GM19043 (cell line): Measurements from ENCODE around the gene RNF157.
"Not testable (repeated sequence)": the region's sequence is repeated elsewhere in the genome, so short reads cannot be mapped to it uniquely, and the experiment has no call there.

ENCODE experiments used
- ATAC-seq: cut with Tn5 transposase; IDR thresholded peaks from one replicate; pipeline ENCODE4 v1.9.1; 2021; ENCODE audit warnings: low read depth; ENCODE audit not compliant: unreplicated experiment

RNF157 gene

DNA sequence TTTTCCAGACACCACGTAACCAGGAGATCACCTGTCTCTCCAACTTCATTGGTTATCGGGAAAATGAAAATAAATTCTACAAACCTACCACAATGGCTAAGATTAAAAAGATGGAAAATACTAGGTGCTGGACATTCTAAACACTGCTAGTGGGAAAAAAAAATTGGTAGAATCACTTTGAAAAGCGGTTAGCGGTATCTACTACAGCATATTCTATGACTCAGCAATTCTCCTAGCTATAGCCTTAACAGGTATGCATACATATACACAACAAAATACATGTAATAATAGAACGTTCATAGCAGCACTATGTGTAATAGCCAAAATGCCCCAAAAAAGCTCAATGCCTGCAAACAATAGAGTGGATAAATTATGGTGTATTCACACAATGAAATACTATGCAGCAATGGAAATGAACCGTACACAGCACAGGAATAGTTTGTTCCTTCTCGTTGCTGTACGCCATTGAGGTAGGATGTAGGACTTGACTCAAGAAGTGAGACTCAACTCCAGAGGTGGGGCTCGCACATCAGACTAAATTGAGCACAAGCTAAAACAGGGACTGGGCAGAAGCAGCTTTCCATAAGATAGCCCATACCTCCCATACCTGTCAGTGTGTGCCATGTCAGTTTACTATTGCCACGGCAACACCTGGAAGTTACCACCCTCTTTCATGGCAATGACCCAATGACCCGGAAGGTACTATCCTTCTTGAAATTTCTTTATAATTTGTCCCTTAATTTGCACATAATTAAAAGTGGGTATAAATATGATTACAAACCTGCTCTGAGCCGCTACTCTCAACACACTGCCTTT is 44.8 kb downstream of the RNF157 start:
- no peak for ATAC-seq

DNA sequence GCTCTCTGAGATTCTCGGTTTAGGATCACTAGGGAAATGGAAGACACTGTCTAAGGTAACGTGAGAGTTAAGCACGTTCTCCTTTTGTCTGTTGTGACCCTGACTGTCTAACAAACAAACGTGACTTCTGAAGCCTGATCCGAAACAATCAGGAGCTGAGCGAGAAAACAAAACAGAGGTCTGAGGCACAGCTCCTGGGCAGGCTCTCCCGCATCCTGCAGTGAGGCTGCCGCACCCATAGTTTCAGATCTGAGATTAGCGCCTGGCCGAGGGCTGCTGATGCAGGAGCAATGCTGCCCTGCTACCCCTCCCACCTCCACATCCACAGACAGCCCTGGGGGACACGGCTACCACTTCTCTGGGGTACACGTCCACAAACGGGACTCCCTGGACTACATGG is 46.7 kb downstream of the RNF157 start:
- ATAC-seq = no peak

GRCh38 chr17:76191896-76192295 is 48.4 kb downstream of the RNF157 start:
- peak; percentile 67 for ATAC-seq

GRCh38 chr17:76189741-76190140 is 50.6 kb downstream of the RNF157 start:
- no peak for ATAC-seq

GRCh38 chr17:76189247-76189646 is 51.0 kb downstream of the RNF157 start:
- no peak for ATAC-seq

GRCh38 chr17:76188213-76189016 is 51.9 kb downstream of the RNF157 start:
- ATAC-seq = no peak

- ATAC-seq = not testable (repeated sequence)
These were observed 53.5 kb downstream of the RNF157 start for GRCh38 chr17:76186774-76187173.

- no peak for ATAC-seq
These were observed 56.0 kb downstream of the RNF157 start for GRCh38 chr17:76184290-76184689.

- no peak for ATAC-seq
These were observed 58.1 kb downstream of the RNF157 start for GRCh38 chr17:76182016-76182764.

- ATAC-seq = no peak
These were observed 60.5 kb downstream of the RNF157 start for GRCh38 chr17:76179496-76180467.

- no peak for ATAC-seq
These were observed 62.2 kb downstream of the RNF157 start for GRCh38 chr17:76178124-76178523.

DNA sequence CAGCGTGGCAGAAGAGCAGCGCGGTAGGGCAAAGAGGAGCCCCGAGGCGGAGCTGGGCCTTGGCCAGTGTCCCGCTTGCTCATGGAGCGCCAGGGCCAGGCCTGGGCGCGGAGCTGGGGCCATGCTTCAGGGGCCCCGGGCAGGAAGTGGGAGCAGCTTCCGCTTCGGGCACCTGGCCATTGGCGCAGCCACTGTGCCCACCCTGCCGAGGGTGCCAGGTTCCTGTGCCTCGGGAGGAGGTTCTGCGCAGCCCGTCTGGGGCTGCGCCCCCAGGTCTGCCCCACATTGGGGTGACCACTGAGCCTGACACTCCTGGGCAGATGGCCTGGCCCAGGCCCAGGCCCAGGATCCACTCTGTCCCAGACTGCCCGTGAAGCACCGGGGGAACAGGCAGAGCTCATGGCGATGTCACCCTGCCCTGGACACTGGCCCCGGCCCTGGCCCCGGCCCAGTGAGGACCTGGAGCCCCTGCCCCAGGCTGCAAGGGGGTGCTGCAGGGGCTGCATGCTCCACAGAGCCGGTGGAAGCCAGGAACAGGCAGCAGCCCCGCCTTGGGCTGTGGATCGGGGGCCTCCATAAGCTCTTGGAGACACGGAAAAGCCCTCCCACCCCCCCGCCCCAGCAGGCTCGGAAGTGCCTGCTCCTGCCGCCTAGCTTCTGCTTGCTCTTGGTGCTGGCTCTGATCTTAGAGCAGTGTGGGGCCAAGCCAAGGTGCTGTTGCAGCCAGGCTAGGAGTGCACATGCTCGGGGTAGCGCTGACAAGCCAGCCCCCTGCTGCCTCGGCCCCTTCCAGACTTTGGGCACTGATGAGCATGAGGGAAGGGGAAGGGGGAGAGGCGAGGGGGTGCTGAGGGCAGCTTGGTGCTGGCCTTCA is 63.4 kb downstream of the RNF157 start:
- ATAC-seq = no peak

DNA sequence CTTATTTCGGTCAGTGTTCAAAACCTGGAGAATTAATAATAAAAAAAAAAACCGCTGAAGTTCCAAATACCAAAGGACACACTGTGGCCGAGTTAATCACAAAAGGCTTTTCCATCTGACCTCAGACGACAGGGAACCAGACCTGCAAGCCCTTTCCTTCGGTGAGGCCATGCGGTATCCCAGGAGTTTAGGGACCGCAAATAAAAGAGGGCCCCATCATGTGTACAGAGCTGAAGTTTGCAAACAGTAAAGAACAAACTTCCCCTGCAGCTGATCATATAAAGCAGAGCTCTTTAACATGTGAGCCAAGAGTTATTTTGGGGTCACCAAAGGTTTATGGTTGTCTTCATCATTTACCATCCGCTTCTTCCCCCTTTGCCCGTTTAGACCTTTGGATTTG is 66.3 kb downstream of the RNF157 start:
- no peak for ATAC-seq

DNA sequence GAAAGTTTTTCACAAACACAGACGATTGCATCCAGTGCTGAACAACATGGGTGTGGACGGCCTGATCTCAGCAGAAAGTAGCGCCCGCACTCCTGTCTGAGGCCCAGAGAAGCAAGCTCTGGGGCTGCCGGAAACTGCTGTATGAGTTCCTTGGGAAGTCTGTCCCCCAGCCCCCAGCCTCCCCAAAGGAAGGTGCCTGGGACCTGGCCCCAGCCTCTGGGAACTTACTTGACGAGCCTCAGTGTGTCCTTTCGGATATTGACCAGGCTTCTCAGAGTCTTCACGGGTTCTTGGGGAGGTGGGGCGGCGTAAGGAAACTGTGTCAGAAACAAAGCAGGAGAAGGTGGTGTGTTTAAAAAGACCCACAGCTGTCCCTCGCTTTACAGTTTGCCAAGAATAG is 66.8 kb downstream of the RNF157 start:
- ATAC-seq = no peak

GRCh38 chr17:76171706-76172105 is 68.6 kb downstream of the RNF157 start:
- no peak for ATAC-seq

- no peak for ATAC-seq
These were observed 70.2 kb downstream of the RNF157 start for GRCh38 chr17:76170114-76170513.

GRCh38 chr17:76166906-76167305 is 73.4 kb downstream of the RNF157 start:
- ATAC-seq = no peak

- ATAC-seq = no peak
These were observed 74.1 kb downstream of the RNF157 start for GRCh38 chr17:76166168-76166567.

- no peak for ATAC-seq
These were observed 76.0 kb downstream of the RNF157 start for GRCh38 chr17:76164331-76164730.
